Measurements from ENCODE around the gene KIF16B. TPM values are rescaled to one million over a fixed set of nuclear protein-coding genes. Genes with fewer than 3 reads are reported as not detected.
"Not testable (repeated sequence)": the region's sequence is repeated elsewhere in the genome, so short reads cannot be mapped to it uniquely, and the experiment has no call there.

KIF16B gene
- total RNA-seq, 8 experiments from 2014 or later = 4.5 to 11.7 (median 7.8) TPM

GRCh38 chr20:16445482-16445881 lies 127.8 kb downstream of the KIF16B start:
- ATAC-seq (replicated peaks in 6 of 8) = no peak
- no peaks in the 10 kb centered on the region for H3K4me1 ChIP-seq (replicated peaks in 1 of 2)
- WGBS, 10 experiments = 20 to 100% (median 81%) methylated on average over 1 to 3 of the region's 3 CpGs; no CpG with 5 or more reads in 1 of the 10 experiments
- in situ Hi-C loops (cut with MboI; ENCODE audit: low pct_unique_long_range_greater_than_20kb in 2 of 9, low sequenced_read_pairs in 9 of 9, unreplicated experiment in 9 of 9) = no loop called here
- no peak overlapping the region for H3K4me3 ChIP-seq
- no peak overlapping the region for H3K27ac ChIP-seq

- 61 to 100% (median 93%) methylated on average over 1 to 6 of the region's 6 CpGs; no CpG with 5 or more reads in 2 of the 10 experiments for WGBS, 10 experiments
- ATAC-seq (replicated peaks in 6 of 8) = peak in 3 of 8 experiments; percentile 20 to 80 (median 71)
- in situ Hi-C loops (cut with MboI; ENCODE audit: low pct_unique_long_range_greater_than_20kb in 2 of 9, low sequenced_read_pairs in 9 of 9, unreplicated experiment in 9 of 9) = no loop called here
- no peak overlapping the region for H3K4me3 ChIP-seq
- no peaks in the 10 kb centered on the region for H3K4me1 ChIP-seq (replicated peaks in 1 of 2)
- H3K27ac ChIP-seq = no peak overlapping the region
Measured at GRCh38 chr20:16444057-16444777, 129.0 kb downstream of the KIF16B start.

GRCh38 chr20:16441546-16442164 lies 131.6 kb downstream of the KIF16B start:
- in situ Hi-C loops (cut with MboI; ENCODE audit: low pct_unique_long_range_greater_than_20kb in 2 of 9, low sequenced_read_pairs in 9 of 9, unreplicated experiment in 9 of 9) = no loop called here
- WGBS, 10 experiments = 66 to 100% (median 92%) methylated on average over 1 to 2 of the region's 2 CpGs; no CpG with 5 or more reads in 3 of the 10 experiments

GRCh38 chr20:16440686-16441085 lies 132.6 kb downstream of the KIF16B start:
- no peak overlapping the region for H3K27ac ChIP-seq
- in situ Hi-C loops (cut with MboI; ENCODE audit: low pct_unique_long_range_greater_than_20kb in 2 of 9, low sequenced_read_pairs in 9 of 9, unreplicated experiment in 9 of 9) = no loop called here
- WGBS, 10 experiments = 60 to 100% (median 95%) methylated on average over 1 to 4 of the region's 4 CpGs
- no peaks in the 10 kb centered on the region for H3K4me1 ChIP-seq (replicated peaks in 1 of 2)
- ATAC-seq (replicated peaks in 6 of 8) = no peak
- no peak overlapping the region for H3K4me3 ChIP-seq

More at GRCh38 chr20:16441546-16442164, 131.6 kb downstream of the KIF16B start:
- no peak overlapping the region for H3K27ac ChIP-seq
- H3K4me3 ChIP-seq = no peak overlapping the region
- H3K4me1 ChIP-seq (replicated peaks in 1 of 2) = no peaks in the 10 kb centered on the region
- ATAC-seq (replicated peaks in 6 of 8) = no peak

GRCh38 chr20:16439540-16439939 lies 133.7 kb downstream of the KIF16B start:
- ATAC-seq (replicated peaks in 6 of 8); H3K4me1 ChIP-seq (replicated peaks in 1 of 2); H3K4me3 ChIP-seq; H3K27ac ChIP-seq; in situ Hi-C loops (cut with MboI; ENCODE audit: low pct_unique_long_range_greater_than_20kb in 2 of 9, low sequenced_read_pairs in 9 of 9, unreplicated experiment in 9 of 9): not testable (repeated sequence)
- 53 to 100% (median 97%) methylated on average over 1 to 4 of the region's 5 CpGs; no CpG with 5 or more reads in 4 of the 10 experiments for WGBS, 10 experiments

GRCh38 chr20:16438100-16438499 lies 135.1 kb downstream of the KIF16B start:
- in situ Hi-C loops (cut with MboI; ENCODE audit: low pct_unique_long_range_greater_than_20kb in 2 of 9, low sequenced_read_pairs in 9 of 9, unreplicated experiment in 9 of 9) = no loop called here
- no peak overlapping the region for H3K4me3 ChIP-seq
- peaks cover 0 to 2% of the 10 kb centered on the region in 2 donors for H3K4me1 ChIP-seq (replicated peaks in 1 of 2)
- no peak overlapping the region for H3K27ac ChIP-seq
- WGBS, 10 experiments = 79 to 100% (median 94%) methylated on average over 2 to 3 of the region's 3 CpGs; no CpG with 5 or more reads in 2 of the 10 experiments
- ATAC-seq (replicated peaks in 6 of 8) = no peak

- peaks cover 0 to 8% of the 10 kb centered on the region in 2 donors for H3K4me1 ChIP-seq (replicated peaks in 1 of 2)
- in situ Hi-C loops (cut with MboI; ENCODE audit: low pct_unique_long_range_greater_than_20kb in 2 of 9, low sequenced_read_pairs in 9 of 9, unreplicated experiment in 9 of 9) = no loop called here
- H3K27ac ChIP-seq = no peak overlapping the region
- WGBS, 10 experiments = 38 to 100% (median 92%) methylated on average over 3 to 7 of the region's 7 CpGs
- H3K4me3 ChIP-seq = no peak overlapping the region
- ATAC-seq (replicated peaks in 6 of 8) = peak in 2 of 8 experiments; percentile 41 to 57
Measured at GRCh38 chr20:16437387-16437996, 135.8 kb downstream of the KIF16B start.

GRCh38 chr20:16434062-16434664 lies 139.1 kb downstream of the KIF16B start:
- ATAC-seq (replicated peaks in 6 of 8) = peak in 1 of 8 experiments; percentile 54
- in situ Hi-C loops (cut with MboI; ENCODE audit: low pct_unique_long_range_greater_than_20kb in 2 of 9, low sequenced_read_pairs in 9 of 9, unreplicated experiment in 9 of 9) = no loop called here
- no peak overlapping the region for H3K4me3 ChIP-seq
- no peak overlapping the region for H3K27ac ChIP-seq
- H3K4me1 ChIP-seq (replicated peaks in 1 of 2) = peaks cover 0 to 10% of the 10 kb centered on the region in 2 donors
- 0 to 94% (median 70%) methylated on average over 1 to 7 of the region's 10 CpGs; no CpG with 5 or more reads in 1 of the 10 experiments for WGBS, 10 experiments

- Histone ChIP-seq H3K4me3 (no peak overlapping the region), H3K27ac (no peak overlapping the region), H3K4me1 (replicated peaks in 1 of 2) (peaks cover 0 to 10% of the 10 kb centered on the region in 2 donors)
- WGBS, 10 experiments = 22 to 93% (median 67%) methylated on average over 1 to 2 of the region's 2 CpGs; no CpG with 5 or more reads in 1 of the 10 experiments
- peak in 1 of 8 experiments; percentile 17 for ATAC-seq (replicated peaks in 6 of 8)
- in situ Hi-C loops (cut with MboI; ENCODE audit: low pct_unique_long_range_greater_than_20kb in 2 of 9, low sequenced_read_pairs in 9 of 9, unreplicated experiment in 9 of 9) = no loop called here
Measured at GRCh38 chr20:16433293-16433580, 140.0 kb downstream of the KIF16B start.

GRCh38 chr20:16432466-16433292 lies 140.6 kb downstream of the KIF16B start:
- Histone ChIP-seq H3K4me1 (replicated peaks in 1 of 2) (peaks cover 0 to 10% of the 10 kb centered on the region in 2 donors), H3K27ac (no peak overlapping the region), H3K4me3 (no peak overlapping the region)
- ATAC-seq (replicated peaks in 6 of 8) = peak in 4 of 8 experiments; percentile 24 to 74 (median 55)
- in situ Hi-C loops (cut with MboI; ENCODE audit: low pct_unique_long_range_greater_than_20kb in 2 of 9, low sequenced_read_pairs in 9 of 9, unreplicated experiment in 9 of 9) = no loop called here
- WGBS, 10 experiments = 79 to 93% (median 84%) methylated on average over 4 to 8 of the region's 8 CpGs

GRCh38 chr20:16428112-16428511 lies 145.1 kb downstream of the KIF16B start:
- 100% methylated on average over 1 of the region's 1 CpG; no CpG with 5 or more reads in 8 of the 10 experiments for WGBS, 10 experiments
- ATAC-seq (replicated peaks in 6 of 8) = no peak
- in situ Hi-C loops (cut with MboI; ENCODE audit: low pct_unique_long_range_greater_than_20kb in 2 of 9, low sequenced_read_pairs in 9 of 9, unreplicated experiment in 9 of 9) = no loop called here
- no peak overlapping the region for H3K27ac ChIP-seq
- no peak overlapping the region for H3K4me3 ChIP-seq
- H3K4me1 ChIP-seq (replicated peaks in 1 of 2) = peaks cover 0 to 9% of the 10 kb centered on the region in 2 donors

- in situ Hi-C loops (cut with MboI; ENCODE audit: low pct_unique_long_range_greater_than_20kb in 2 of 9, low sequenced_read_pairs in 9 of 9, unreplicated experiment in 9 of 9) = no loop called here
- WGBS, 10 experiments = 38 to 100% (median 82%) methylated on average over 1 to 2 of the region's 2 CpGs; no CpG with 5 or more reads in 4 of the 10 experiments
Measured at GRCh38 chr20:16427571-16427970, 145.7 kb downstream of the KIF16B start.

More at GRCh38 chr20:16427571-16427970, 145.7 kb downstream of the KIF16B start:
- H3K4me3 ChIP-seq = no peak overlapping the region
- peaks cover 0 to 3% of the 10 kb centered on the region in 2 donors for H3K4me1 ChIP-seq (replicated peaks in 1 of 2)
- no peak for ATAC-seq (replicated peaks in 6 of 8)
- H3K27ac ChIP-seq = no peak overlapping the region
